HEK293T (cell line): ENCODE measurements around the gene ZDHHC14.

ENCODE experiments used
- CTCF ChIA-PET: fragments of 350-600 bp; formaldehyde crosslinking; extraction: SDS; loops from one replicate; lab custom pipeline; 2021; ENCODE audit warnings: antibody characterized with exemption, inconsistent platforms; lab: Yijun Ruan, JAX
- POLR2A ChIA-PET: fragments of 350-600 bp; formaldehyde crosslinking; extraction: SDS; loops from one replicate; lab custom pipeline; 2020; ENCODE audit warnings: antibody characterized with exemption, inconsistent platforms; lab: Yijun Ruan, JAX
- DNase-seq: peaks from one replicate; pipeline ENCODE4 v3.0.0; 2012; ENCODE audit warnings: mixed read lengths; ENCODE audit errors: extremely low spot score
- ARNT ChIP-seq: fragments of 450-650 bp; IDR thresholded peaks from 2 replicates; pipeline ENCODE4 v1.6.1; 2017; ENCODE audit warnings: mild to moderate bottlenecking
- BHLHE40 ChIP-seq: fragments of 450-650 bp; IDR thresholded peaks from 2 replicates; pipeline ENCODE4 v1.6.1; 2016; ENCODE audit warnings: mild to moderate bottlenecking, moderate library complexity, borderline replicate concordance
- CTBP1 ChIP-seq: fragments of 450-650 bp; IDR thresholded peaks from 2 replicates; pipeline ENCODE4 v1.6.1; 2016; ENCODE audit warnings: borderline replicate concordance
- ELF4 ChIP-seq: fragments of 450-650 bp; IDR thresholded peaks from 2 replicates; pipeline ENCODE4 v1.6.1; 2017; ENCODE audit warnings: antibody characterized with exemption
- FOXA1 ChIP-seq: fragments of 450-650 bp; IDR thresholded peaks from 2 replicates; pipeline ENCODE4 v1.6.1; 2016; ENCODE audit warnings: mild to moderate bottlenecking
- FOXK2 ChIP-seq: fragments of 450-650 bp; IDR thresholded peaks from 2 replicates; pipeline ENCODE4 v1.6.1; 2016; ENCODE audit warnings: mild to moderate bottlenecking
- FOXM1 ChIP-seq: fragments of 450-650 bp; IDR thresholded peaks from 2 replicates; pipeline ENCODE4 v1.6.1; 2017; ENCODE audit warnings: mild to moderate bottlenecking, borderline replicate concordance
- HDGF ChIP-seq: fragments of 450-650 bp; IDR thresholded peaks from 2 replicates; pipeline ENCODE4 v1.6.1; 2017; ENCODE audit warnings: antibody characterized with exemption, borderline replicate concordance
- L3MBTL2 ChIP-seq: fragments of 450-650 bp; conservative IDR thresholded peaks from 2 replicates; pipeline ENCODE4 v1.6.1; 2016; ENCODE audit warnings: mild to moderate bottlenecking
- LEF1 ChIP-seq: fragments of 450-650 bp; IDR thresholded peaks from 2 replicates; pipeline ENCODE4 v1.6.1; 2017; ENCODE audit warnings: mild to moderate bottlenecking, borderline replicate concordance
- NFRKB ChIP-seq: fragments of 450-650 bp; IDR thresholded peaks from 2 replicates; pipeline ENCODE4 v1.6.1; 2016; ENCODE audit warnings: mild to moderate bottlenecking, moderate library complexity
- PKNOX1 ChIP-seq: fragments of 450-650 bp; IDR thresholded peaks from 2 replicates; pipeline ENCODE4 v1.6.1; 2016
- SP1 ChIP-seq: fragments of 450-650 bp; IDR thresholded peaks from 2 replicates; pipeline ENCODE4 v1.6.1; 2017
- SUZ12 ChIP-seq: fragments of 450-650 bp; IDR thresholded peaks from 2 replicates; pipeline ENCODE4 v1.6.1; 2016; ENCODE audit warnings: mild to moderate bottlenecking
- TARDBP ChIP-seq: fragments of 450-650 bp; IDR thresholded peaks from 2 replicates; pipeline ENCODE4 v1.6.1; 2016
- ZNF384 ChIP-seq: fragments of 450-650 bp; IDR thresholded peaks from 2 replicates; pipeline ENCODE4 v1.6.1; 2016

The ZDHHC14 gene

GRCh38 chr6:157481865-157482249, 100.9 kb downstream of the ZDHHC14 start:
- DNase-seq: no peak
- TF ChIP-seq ZNF384 (no peak), FOXM1 (no peak), HDGF (no peak)
- CTCF ChIA-PET: interaction anchor here (0.6 kb wide), 1 partner anchor 1249 kb away, joined by 3 read pairs; no protein-coding TSS in a partner anchor
- POLR2A ChIA-PET: no interaction called here

- CTCF ChIA-PET: no interaction called here
- no peak for DNase-seq
- TF ChIP-seq TARDBP (no peak), ZNF384 (no peak), NFRKB (no peak), ARNT (no peak)
- POLR2A ChIA-PET: no interaction called here
Observed at GRCh38 chr6:157483770-157484169, 102.8 kb downstream of the ZDHHC14 start.

GRCh38 chr6:157484181-157484580, 103.2 kb downstream of the ZDHHC14 start:
- ChIA-PET CTCF (no interaction called here), POLR2A (no interaction called here)
- TF ChIP-seq BHLHE40 (no peak), SP1 (no peak), SUZ12 (no peak), ELF4 (no peak), FOXA1 (no peak), L3MBTL2 (no peak)
- no peak for DNase-seq

- POLR2A ChIA-PET: no interaction called here
- TF ChIP-seq ELF4 (no peak), SUZ12 (no peak), PKNOX1 (no peak), L3MBTL2 (no peak), FOXK2 (no peak), FOXM1 (no peak), SP1 (no peak), ARNT (no peak), HDGF (no peak), TARDBP (no peak), CTBP1 (no peak), LEF1 (no peak), FOXA1 (no peak)
- no peak for DNase-seq
- CTCF ChIA-PET: interaction anchor here (1.1 kb wide), 1 partner anchor 43 kb away, joined by 4 read pairs; no protein-coding TSS in a partner anchor
Observed at GRCh38 chr6:157486572-157486971, 105.6 kb downstream of the ZDHHC14 start.

GRCh38 chr6:157487110-157487773, 106.3 kb downstream of the ZDHHC14 start:
- no peak for TF ChIP-seq FOXA1
- TF ChIP-seq PKNOX1: peak; percentile 46; the same call in 1 of the 2 replicates
- DNase-seq: no peak
- ChIA-PET CTCF (interaction anchor here (0.6 to 1.1 kb wide), 2 partner anchors 42 to 127 kb away, joined by 3 to 4 read pairs; no protein-coding TSS in a partner anchor), POLR2A (no interaction called here)

- DNase-seq: no peak
- ChIA-PET POLR2A (no interaction called here), CTCF (no interaction called here)
- TF ChIP-seq ELF4 (no peak), LEF1 (no peak), ARNT (no peak)
Observed at GRCh38 chr6:157488058-157488457, 107.1 kb downstream of the ZDHHC14 start.

- ChIA-PET CTCF (no interaction called here), POLR2A (no interaction called here)
- TF ChIP-seq PKNOX1: peak; percentile 38; the same call in 1 of the 2 replicates
- no peak for TF ChIP-seq HDGF
- DNase-seq: peak; percentile 42
Observed at GRCh38 chr6:157488716-157489118, 107.7 kb downstream of the ZDHHC14 start.
